HepG2 (cell line): ENCODE results near the gene ZKSCAN8. TPM values are rescaled to one million over a fixed set of nuclear protein-coding genes. Genes with fewer than 3 reads are reported as not detected.

ENCODE experiments used
- ATAC-seq: fragments of 200-7000 bp; cut with Tn5 transposase; 3 replicates; pipeline ENCODE4 v1.9.1; 2020; ENCODE audit warnings: mild to moderate bottlenecking, moderate library complexity
- BruUV-seq: library from RNA; stranded (reverse); fragments of 400-500 nt; replicated peaks from 2 replicates; lab custom pipeline; 2021; lab: Mats Ljungman, UMichigan
- CTCF ChIA-PET: fragments of 300-600 bp; formaldehyde crosslinking; extraction: SDS; loops from one replicate; lab custom pipeline; 2021; ENCODE audit warnings: low total read pairs, inconsistent platforms, low intra/inter-chr PET ratio; lab: Yijun Ruan, JAX
- POLR2A ChIA-PET: fragments of 350-600 bp; sonication (Branson Sonifier 250); formaldehyde crosslinking; loops from one replicate; lab custom pipeline; 2020; ENCODE audit warnings: antibody characterized with exemption, inconsistent platforms; lab: Yijun Ruan, JAX
- DNase-seq: peaks from one replicate; pipeline ENCODE4 v3.0.0-alpha.2; 2015; ENCODE audit warnings: low spot score
- FAIRE-seq: peaks from 3 replicates; lab custom pipeline; 2011; peaks lifted over from hg19 to GRCh38; lab: Jason Lieb, UNC
- H2AFZ ChIP-seq: one replicate; pipeline ENCODE4 v1.6.1; 2011; ENCODE audit warnings: low read length, inconsistent platforms
- H3K27ac ChIP-seq: fragments of 300-600 bp; 3 replicates; pipeline ENCODE4 v1.8.0; 2011; ENCODE audit warnings: mixed run types, mild to moderate bottlenecking, mixed read lengths, low read length, inconsistent platforms; ENCODE audit not compliant: insufficient read depth; ENCODE audit errors: extremely low read length
- H3K27me3 ChIP-seq, 2 experiments: fragments of 200-600 bp in 1 of 2; 2 replicates in 1 of 2; 3 replicates in 1 of 2; pipeline versions ENCODE4 v1.6.0 to v1.8.0; 2011; ENCODE audit warnings: low read length in 2 of 2, mild to moderate bottlenecking in 2 of 2, moderate library complexity in 2 of 2, inconsistent platforms in 1 of 2; ENCODE audit not compliant: insufficient read depth in 2 of 2, control insufficient read depth in 1 of 2
- H3K36me3 ChIP-seq, 2 experiments: fragments of 200-600 bp in 1 of 2; replicated peaks in 1 of 2; 2 replicates in 1 of 2; 3 replicates in 1 of 2; pipeline versions ENCODE4 v1.5.1 to v1.8.0; 2011; ENCODE audit warnings: low read length in 2 of 2, inconsistent platforms in 1 of 2; ENCODE audit not compliant: insufficient read depth in 2 of 2, control insufficient read depth in 1 of 2
- H3K4me1 ChIP-seq: 2 replicates; pipeline ENCODE4 v1.5.1; 2012; ENCODE audit warnings: low read length, inconsistent platforms; ENCODE audit not compliant: insufficient read depth
- H3K4me2 ChIP-seq: 2 replicates; pipeline ENCODE4 v1.6.0; 2011; ENCODE audit warnings: low read depth, low read length, inconsistent platforms
- H3K4me3 ChIP-seq, 3 experiments: fragments of 200-600 bp in 1 of 3; sonication (generic), shearing (Covaris generic) in 1 of 3; replicated peaks in 1 of 3; 2 replicates each; pipeline ENCODE4 v1.5.1; 2011 to 2016; ENCODE audit warnings: low read length in 3 of 3, inconsistent platforms in 2 of 3, low read depth in 2 of 3, mild to moderate bottlenecking in 2 of 3, control low read depth in 1 of 3, mixed read lengths in 1 of 3; ENCODE audit not compliant: insufficient read depth in 1 of 3
- H3K79me2 ChIP-seq: one replicate; pipeline ENCODE4 v1.6.1; 2011; ENCODE audit warnings: low read length, inconsistent platforms; ENCODE audit not compliant: insufficient read depth
- H3K9ac ChIP-seq: 2 replicates; pipeline ENCODE4 v1.6.0; 2011; ENCODE audit warnings: mild to moderate bottlenecking, low read depth, low read length, inconsistent platforms; ENCODE audit not compliant: insufficient read depth
- H3K9me3 ChIP-seq: 2 replicates; pipeline ENCODE4 v1.5.1; 2012; ENCODE audit warnings: mild to moderate bottlenecking, low read length
- H4K20me1 ChIP-seq: 2 replicates; pipeline ENCODE4 v1.6.0; 2011; ENCODE audit warnings: inconsistent platforms, mild to moderate bottlenecking, low read length, moderate library complexity; ENCODE audit not compliant: insufficient read depth
- KDM5A ChIP-seq: fragments of 200-600 bp; sonication (generic); IDR thresholded peaks from 2 replicates; pipeline ENCODE4 v1.7.0; 2018; ENCODE audit warnings: antibody characterized with exemption, mild to moderate bottlenecking, low read length, borderline replicate concordance
- MAFF ChIP-seq: IDR thresholded peaks from 2 replicates; pipeline ENCODE4 v1.6.1; 2011; ENCODE audit warnings: low read depth, low read length, improper control_type of control experiment
- MAFK ChIP-seq, 2 experiments: IDR thresholded peaks in 1 of 2; conservative IDR thresholded peaks in 1 of 2; 2 replicates each; pipeline ENCODE4 v1.6.1; 2011; ENCODE audit warnings: improper control_type of control experiment in 2 of 2, low read length in 2 of 2
- ZNF296 ChIP-seq: sonication (generic); formaldehyde crosslinking; conservative IDR thresholded peaks from 2 replicates; pipeline ENCODE4 v1.5.0; 2020; ENCODE audit warnings: mild to moderate bottlenecking, missing genetic modification reagents
- WGBS: methylation state at CpG from one replicate; pipeline ENCODE4 v1.1.6; 2017; ENCODE audit warnings: low lambda C conversion rate; 5-methylcytosine and 5-hydroxymethylcytosine counted together
- in situ Hi-C: cut with HindIII; loops from 2 replicates; pipeline ENCODE4 v1.10.0; 2017; ENCODE audit warnings: low pct_unique_long_range_greater_than_20kb; ENCODE audit not compliant: extremely low pct_ligation_motif_present
- intact Hi-C: fragments of 100-400 bp; cut with micrococcal nuclease; formaldehyde crosslinking; loops from one replicate; pipeline ENCODE4 v1.10.0; 2022; ENCODE audit not compliant: unreplicated experiment
- polyA plus RNA-seq, 8 experiments: library from polyadenylated mRNA; depleted of rRNA in 3 of 8; stranded (reverse) in 7 of 8; unstranded in 1 of 8; fragments of >200 nt; fragmentation: Illumina TruSeq in 4 of 8; extraction: Trizol in 4 of 8; gene quantifications; 2 replicates each; pipeline versions ENCODE4 v1.2.1 to v1.2.3, GENCODE V29; 2011 to 2016; ENCODE audit warnings: low read depth in 4 of 8, missing spikeins in 1 of 8, mixed read lengths in 1 of 8; ENCODE audit not compliant: insufficient read depth in 1 of 8
- total RNA-seq, 5 experiments: library from RNA; depleted of rRNA; stranded (reverse); fragments of >200 nt; fragmentation: Illumina TruSeq; extraction: Trizol; gene quantifications; 2 replicates each; pipeline ENCODE4 v1.2.3, GENCODE V29; 2016; ENCODE audit warnings: low read depth in 1 of 5
- TF ChIP-seq, protein P1 (sequence below): sonication (generic); formaldehyde crosslinking; IDR thresholded peaks from 2 replicates; pipeline ENCODE4 v1.4.0; 2020; ENCODE audit warnings: low read depth, missing genetic modification reagents

ZKSCAN8 gene
- total and polyA plus RNA-seq, 2 of the 13 experiments (the other 11 are each of a cell fraction or from before 2014, with no cell fraction given) = 12.4 to 20.9 TPM

DNA sequence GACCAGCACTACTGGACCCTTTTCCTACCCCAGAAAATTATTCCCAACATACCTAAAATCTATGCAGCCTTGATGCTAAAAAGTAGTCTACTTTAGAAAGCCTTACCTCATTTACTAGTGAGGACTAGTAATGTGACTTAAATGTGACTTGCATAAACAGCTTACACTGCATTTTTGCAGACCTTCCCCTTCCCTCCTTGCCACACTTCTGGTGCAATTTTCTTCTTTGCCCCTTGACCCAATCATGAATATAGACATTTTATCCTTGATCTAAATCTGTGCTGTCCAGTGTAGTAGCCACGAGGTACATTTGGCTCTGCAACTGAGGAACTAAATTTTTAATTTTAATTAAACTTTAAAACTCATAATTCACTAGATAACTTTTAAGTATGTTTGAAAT is 7.0 kb upstream of the ZKSCAN8 start:
- peaks cover 45% of the 10 kb centered on the region for H3K4me1 ChIP-seq
- FAIRE-seq = no peak
- in situ Hi-C loops = loop anchor here (5.0 kb wide), 2 partner anchors 118 to 223 kb away; partner anchors contain the start of gene ZKSCAN4
- H3K27me3 ChIP-seq = no peaks in the 10 kb centered on the region; a peak in 1 of 5 replicates
- H3K9me3 ChIP-seq = no peaks in the 10 kb centered on the region
- POLR2A ChIA-PET = no interaction called here
- TF ChIP-seq, protein P1, sequence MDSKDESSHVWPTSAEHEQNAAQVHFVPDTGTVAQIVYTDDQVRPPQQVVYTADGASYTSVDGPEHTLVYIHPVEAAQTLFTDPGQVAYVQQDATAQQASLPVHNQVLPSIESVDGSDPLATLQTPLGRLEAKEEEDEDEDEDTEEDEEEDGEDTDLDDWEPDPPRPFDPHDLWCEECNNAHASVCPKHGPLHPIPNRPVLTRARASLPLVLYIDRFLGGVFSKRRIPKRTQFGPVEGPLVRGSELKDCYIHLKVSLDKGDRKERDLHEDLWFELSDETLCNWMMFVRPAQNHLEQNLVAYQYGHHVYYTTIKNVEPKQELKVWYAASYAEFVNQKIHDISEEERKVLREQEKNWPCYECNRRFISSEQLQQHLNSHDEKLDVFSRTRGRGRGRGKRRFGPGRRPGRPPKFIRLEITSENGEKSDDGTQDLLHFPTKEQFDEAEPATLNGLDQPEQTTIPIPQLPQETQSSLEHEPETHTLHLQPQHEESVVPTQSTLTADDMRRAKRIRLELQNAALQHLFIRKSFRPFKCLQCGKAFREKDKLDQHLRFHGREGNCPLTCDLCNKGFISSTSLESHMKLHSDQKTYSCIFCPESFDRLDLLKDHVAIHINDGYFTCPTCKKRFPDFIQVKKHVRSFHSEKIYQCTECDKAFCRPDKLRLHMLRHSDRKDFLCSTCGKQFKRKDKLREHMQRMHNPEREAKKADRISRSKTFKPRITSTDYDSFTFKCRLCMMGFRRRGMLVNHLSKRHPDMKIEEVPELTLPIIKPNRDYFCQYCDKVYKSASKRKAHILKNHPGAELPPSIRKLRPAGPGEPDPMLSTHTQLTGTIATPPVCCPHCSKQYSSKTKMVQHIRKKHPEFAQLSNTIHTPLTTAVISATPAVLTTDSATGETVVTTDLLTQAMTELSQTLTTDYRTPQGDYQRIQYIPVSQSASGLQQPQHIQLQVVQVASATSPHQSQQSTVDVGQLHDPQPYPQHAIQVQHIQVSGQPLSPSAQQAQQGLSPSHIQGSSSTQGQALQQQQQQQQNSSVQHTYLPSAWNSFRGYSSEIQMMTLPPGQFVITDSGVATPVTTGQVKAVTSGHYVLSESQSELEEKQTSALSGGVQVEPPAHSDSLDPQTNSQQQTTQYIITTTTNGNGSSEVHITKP = no peak
- no peak for TF ChIP-seq ZNF296 (CRISPR knock-in tag)
- TF ChIP-seq MAFK (conservative IDR thresholded peaks at IDR 0.05 in 1 of 2, IDR thresholded peaks at IDR 0.05 in 1 of 2; ENCODE audit: low read length in 2 of 2) = peak; percentile 92 to 93
- 0 out of 2 replicates have a peak, but pooled peaks have one; percentile 27 for TF ChIP-seq KDM5A
- peak; percentile 90 for TF ChIP-seq MAFF
- TF ChIP-seq, all 625 proteins: peak for 3
- H3K4me3 ChIP-seq = no peak overlapping the region
- CTCF ChIA-PET = interaction anchor here (1.7 kb wide), 1 partner anchor 221 kb away, joined by 13 read pairs; no protein-coding TSS in a partner anchor
- peaks cover 34% of the 10 kb centered on the region for H3K79me2 ChIP-seq
- H3K27ac ChIP-seq = no peak overlapping the region
- DNase-seq (no peak), ATAC-seq (no peak)
- H3K36me3 ChIP-seq = peaks cover 2 to 12% of the 10 kb centered on the region in 2 experiments; a peak in 2 of 5 replicates
- intact Hi-C loops = loop anchor here (1.0 kb wide), 1 partner anchor 222 kb away; no protein-coding TSS in a partner anchor
- H3K9ac ChIP-seq = no peak overlapping the region
- H4K20me1 ChIP-seq = no peaks in the 10 kb centered on the region
- no peak overlapping the region for H2AFZ ChIP-seq
- WGBS = 82% methylated on average over 1 of the region's 1 CpG
- no TSS peak for BruUV-seq
- H3K4me2 ChIP-seq = peak overlapping the region; percentile 6; the same call in 1 of the 2 replicates
